NCI-H2081 (cell line): ENCODE measurements around the gene TPTE.
"Not testable (repeated sequence)": the region's sequence is repeated elsewhere in the genome, so short reads cannot be mapped to it uniquely, and the experiment has no call there.

Experiments
- DNase-seq, 2 experiments: peaks; one replicate each; lab custom pipeline; 2025; lab: John Stamatoyannopoulos, UW

The TPTE gene

GRCh38 chr21:10521091-10521598 lies at the start of gene TPTE:
Gene TPTE (plus strand): TSS chr21:10521583. CDS start chr21:10538724, 17,141 bp downstream.
- no peak for DNase-seq

- not testable (repeated sequence) for DNase-seq
Measured at GRCh38 chr21:10471999-10472398, 49.4 kb upstream of the TPTE start.

GRCh38 chr21:10477794-10478193 lies 43.6 kb upstream of the TPTE start:
- DNase-seq, result not testable (repeated sequence)

GRCh38 chr21:10479875-10480274 lies 41.5 kb upstream of the TPTE start:
- DNase-seq, result not testable (repeated sequence)

- DNase-seq, result not testable (repeated sequence)
Measured at GRCh38 chr21:10484864-10485263, 36.5 kb upstream of the TPTE start.

- DNase-seq, result not testable (repeated sequence)
Measured at GRCh38 chr21:10490453-10490852, 30.9 kb upstream of the TPTE start.

GRCh38 chr21:10511116-10511515 lies 10.3 kb upstream of the TPTE start:
- no peak for DNase-seq

GRCh38 chr21:10516889-10517288 lies 4.5 kb upstream of the TPTE start:
- DNase-seq, result not testable (repeated sequence)

- DNase-seq, result not testable (repeated sequence)
Measured at GRCh38 chr21:10517904-10518303, 3.5 kb upstream of the TPTE start.

GRCh38 chr21:10521835-10522500 lies 585 bp downstream of the TPTE start:
- DNase-seq, result not testable (repeated sequence)

GRCh38 chr21:10539956-10540355 lies 18.6 kb downstream of the TPTE start:
- no peak for DNase-seq

GRCh38 chr21:10544376-10544775 lies 23.0 kb downstream of the TPTE start:
- not testable (repeated sequence) for DNase-seq

- DNase-seq, result not testable (repeated sequence)
Measured at GRCh38 chr21:10547868-10548267, 26.5 kb downstream of the TPTE start.

GRCh38 chr21:10548331-10548954 lies 27.1 kb downstream of the TPTE start:
- not testable (repeated sequence) for DNase-seq

GRCh38 chr21:10570803-10571202 lies 49.4 kb downstream of the TPTE start:
- not testable (repeated sequence) for DNase-seq

- DNase-seq, result not testable (repeated sequence)
Measured at GRCh38 chr21:10574531-10575310, 53.3 kb downstream of the TPTE start.

- DNase-seq, result no peak
Measured at GRCh38 chr21:10575311-10575667, 53.9 kb downstream of the TPTE start.

GRCh38 chr21:10578910-10579309 lies 57.5 kb downstream of the TPTE start:
- not testable (repeated sequence) for DNase-seq

- DNase-seq, result not testable (repeated sequence)
Measured at GRCh38 chr21:10589115-10589514, 67.7 kb downstream of the TPTE start.

GRCh38 chr21:10607074-10607473 lies 85.7 kb downstream of the TPTE start:
- not testable (repeated sequence) for DNase-seq

- not testable (repeated sequence) for DNase-seq
Measured at GRCh38 chr21:10614285-10614684, 92.9 kb downstream of the TPTE start.

- DNase-seq, result not testable (repeated sequence)
Measured at GRCh38 chr21:10616061-10616460, 94.7 kb downstream of the TPTE start.

GRCh38 chr21:10616535-10616934 lies 95.2 kb downstream of the TPTE start:
- DNase-seq, result no peak
